PC-9 (cell line): ENCODE results near the gene PTPRM. TPM values are rescaled to one million over a fixed set of nuclear protein-coding genes. Genes with fewer than 3 reads are reported as not detected.
A peak's percentile ranks its signal among the peaks of the same experiment; 100 is the strongest.

ENCODE experiments used
- BruUV-seq: library from RNA; stranded (reverse); fragments of 400-500 nt; replicated peaks from 2 replicates; lab custom pipeline; 2021; lab: Mats Ljungman, UMichigan
- CTCF ChIA-PET: fragments of 300-600 bp; sonication (Branson Sonifier 250); formaldehyde crosslinking; loops from one replicate; lab custom pipeline; 2022; ENCODE audit warnings: antibody characterized with exemption; lab: Charles Lee
- POLR2A ChIA-PET: fragments of 300-600 bp; sonication (Branson Sonifier 250); formaldehyde crosslinking; loops from one replicate; lab custom pipeline; 2022; ENCODE audit warnings: antibody characterized with exemption; ENCODE audit not compliant: unreplicated experiment; lab: Charles Lee
- DNase-seq, 2 experiments: peaks; one replicate each; pipeline versions ENCODE4 v3.0.0 to v3.0.0-alpha.2; 2015 to 2022; ENCODE audit warnings: mixed read lengths in 1 of 2
- H2AFZ ChIP-seq: fragments of 200-600 bp; sonication (generic); 2 replicates; pipeline ENCODE4 v1.8.1; 2017; ENCODE audit warnings: antibody characterized with exemption
- H3F3A ChIP-seq: fragments of 200-600 bp; sonication (generic); 2 replicates; pipeline ENCODE4 v1.8.1; 2017; ENCODE audit warnings: antibody characterized with exemption, mild to moderate bottlenecking, low read depth; ENCODE audit not compliant: insufficient read depth
- H3K27ac ChIP-seq: fragments of 200-600 bp; sonication (generic); 2 replicates; pipeline ENCODE4 v1.6.1; 2016; ENCODE audit warnings: mixed run types
- H3K27me3 ChIP-seq: fragments of 200-600 bp; sonication (generic); 2 replicates; pipeline ENCODE4 v1.6.1; 2016; ENCODE audit warnings: low read depth, mixed run types; ENCODE audit not compliant: insufficient read depth
- H3K36me3 ChIP-seq: fragments of 200-600 bp; sonication (generic); 2 replicates; pipeline ENCODE4 v1.6.1; 2016; ENCODE audit warnings: low read depth, mixed run types
- H3K4me1 ChIP-seq: fragments of 200-600 bp; sonication (generic); replicated peaks from 2 replicates; pipeline ENCODE4 v1.6.1; 2016; ENCODE audit warnings: mixed run types; ENCODE audit not compliant: insufficient read depth
- H3K4me2 ChIP-seq: fragments of 200-600 bp; sonication (generic); 2 replicates; pipeline ENCODE4 v1.6.1; 2017; ENCODE audit warnings: mixed run types
- H3K4me3 ChIP-seq: fragments of 200-600 bp; sonication (generic); 2 replicates; pipeline ENCODE4 v1.6.1; 2016; ENCODE audit warnings: mixed run types
- H3K79me2 ChIP-seq: fragments of 200-600 bp; sonication (generic); 2 replicates; pipeline ENCODE4 v1.6.1; 2017; ENCODE audit warnings: low read depth, mixed run types
- H3K9me2 ChIP-seq: fragments of 200-600 bp; sonication (generic); 2 replicates; pipeline ENCODE4 v1.8.1; 2017; ENCODE audit warnings: mild to moderate bottlenecking; ENCODE audit not compliant: insufficient read depth
- H3K9me3 ChIP-seq: fragments of 200-600 bp; sonication (generic); 2 replicates; pipeline ENCODE4 v1.8.1; 2016; ENCODE audit warnings: low read depth; ENCODE audit not compliant: insufficient read depth
- H4K20me1 ChIP-seq: fragments of 200-600 bp; sonication (generic); 2 replicates; pipeline ENCODE4 v1.8.1; 2017; ENCODE audit not compliant: insufficient read depth
- EZH2 ChIP-seq: fragments of 200-600 bp; sonication (generic); IDR thresholded peaks from 2 replicates; pipeline ENCODE4 v1.8.0; 2017; ENCODE audit warnings: antibody characterized with exemption, low read depth
- intact Hi-C: fragments of 100-400 bp; cut with micrococcal nuclease; formaldehyde crosslinking; loops from one replicate; pipeline ENCODE4 v1.10.0; 2022; ENCODE audit not compliant: unreplicated experiment
- total RNA-seq: library from RNA; stranded (reverse); gene quantifications from 2 replicates; pipeline ENCODE4 v1.2.3, GENCODE V29; 2021
- TF ChIP-seq, protein P1 (sequence below): fragments of 200-600 bp; sonication (generic); conservative IDR thresholded peaks from 2 replicates; pipeline ENCODE4 v1.6.1; 2017; ENCODE audit warnings: mixed run types, antibody characterized with exemption, mild to moderate bottlenecking, moderate library complexity

PTPRM gene
- total RNA-seq, 1 experiment from 2014 or later, result 32.5 TPM

DNA sequence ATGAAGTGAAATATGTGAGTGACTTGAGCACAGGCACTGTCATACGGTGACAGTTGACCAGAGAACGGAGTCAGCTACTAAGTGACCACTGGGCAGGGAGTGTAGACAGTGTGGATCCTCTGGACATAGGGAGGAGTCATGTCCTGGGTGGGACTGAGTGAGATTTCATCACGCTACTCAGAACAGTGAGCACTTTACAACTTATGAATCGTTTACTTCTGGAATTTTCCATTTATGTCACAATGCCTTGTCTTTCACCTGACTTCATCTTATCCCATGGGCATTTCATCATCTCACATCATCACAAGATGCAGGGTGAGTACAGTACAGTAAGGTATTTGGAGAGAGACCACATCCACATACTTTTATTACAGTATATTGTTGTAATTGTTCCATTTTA lies 29.0 kb downstream of the PTPRM start:
- Histone ChIP-seq H3F3A (no peaks in the 10 kb centered on the region; the same call in 1 of the 2 replicates), H3K79me2 (no peaks in the 10 kb centered on the region), H3K4me1 (no peaks in the 10 kb centered on the region), H4K20me1 (no peaks in the 10 kb centered on the region; the same call in 1 of the 2 replicates), H3K9me2 (no peaks in the 10 kb centered on the region), H3K4me2 (no peak overlapping the region), H3K27me3 (no peaks in the 10 kb centered on the region), H3K4me3 (no peak overlapping the region), H3K36me3 (no peaks in the 10 kb centered on the region), H3K9me3 (no peaks in the 10 kb centered on the region), H2AFZ (no peak overlapping the region), H3K27ac (no peak overlapping the region)
- intact Hi-C loops, result no loop called here
- TF ChIP-seq, protein P1, sequence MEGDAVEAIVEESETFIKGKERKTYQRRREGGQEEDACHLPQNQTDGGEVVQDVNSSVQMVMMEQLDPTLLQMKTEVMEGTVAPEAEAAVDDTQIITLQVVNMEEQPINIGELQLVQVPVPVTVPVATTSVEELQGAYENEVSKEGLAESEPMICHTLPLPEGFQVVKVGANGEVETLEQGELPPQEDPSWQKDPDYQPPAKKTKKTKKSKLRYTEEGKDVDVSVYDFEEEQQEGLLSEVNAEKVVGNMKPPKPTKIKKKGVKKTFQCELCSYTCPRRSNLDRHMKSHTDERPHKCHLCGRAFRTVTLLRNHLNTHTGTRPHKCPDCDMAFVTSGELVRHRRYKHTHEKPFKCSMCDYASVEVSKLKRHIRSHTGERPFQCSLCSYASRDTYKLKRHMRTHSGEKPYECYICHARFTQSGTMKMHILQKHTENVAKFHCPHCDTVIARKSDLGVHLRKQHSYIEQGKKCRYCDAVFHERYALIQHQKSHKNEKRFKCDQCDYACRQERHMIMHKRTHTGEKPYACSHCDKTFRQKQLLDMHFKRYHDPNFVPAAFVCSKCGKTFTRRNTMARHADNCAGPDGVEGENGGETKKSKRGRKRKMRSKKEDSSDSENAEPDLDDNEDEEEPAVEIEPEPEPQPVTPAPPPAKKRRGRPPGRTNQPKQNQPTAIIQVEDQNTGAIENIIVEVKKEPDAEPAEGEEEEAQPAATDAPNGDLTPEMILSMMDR, result no peak
- TF ChIP-seq EZH2, result no peak
- BruUV-seq, result no TSS peak
- ChIA-PET CTCF (no interaction called here), POLR2A (interaction anchor here (0.6 kb wide), 1 partner anchor 388 kb away, joined by 3 read pairs; no protein-coding TSS in a partner anchor)
- DNase-seq, result no peak

DNA sequence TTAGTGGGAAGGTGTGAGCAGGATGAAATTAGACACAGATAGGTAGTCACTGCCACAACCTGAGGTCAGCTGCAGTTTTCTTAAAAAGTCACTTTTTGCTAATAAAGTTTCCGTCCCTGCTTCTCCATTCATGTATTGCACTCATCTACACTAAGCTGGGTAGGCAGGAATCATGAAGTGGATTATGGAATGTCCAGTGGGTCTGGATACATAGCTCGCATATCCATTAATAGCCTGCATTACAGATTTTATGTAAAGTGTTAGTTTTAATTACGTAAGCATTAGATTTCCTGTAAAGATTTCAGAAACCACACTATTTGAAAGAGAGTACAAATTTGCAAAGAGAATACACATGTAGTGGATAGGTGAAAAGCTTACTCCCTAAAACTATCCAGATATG lies 30.4 kb downstream of the PTPRM start:
- no peaks in the 10 kb centered on the region for H3K27me3 ChIP-seq
- no peak overlapping the region for H3K27ac ChIP-seq
- H4K20me1 ChIP-seq, result no peaks in the 10 kb centered on the region; the same call in 1 of the 2 replicates
- POLR2A ChIA-PET, result interaction anchor here (0.6 kb wide), 1 partner anchor 1018 kb away, joined by 5 read pairs; no protein-coding TSS in a partner anchor
- no peaks in the 10 kb centered on the region for H3K9me3 ChIP-seq
- BruUV-seq, result no TSS peak
- H2AFZ ChIP-seq, result no peak overlapping the region
- CTCF ChIA-PET, result no interaction called here
- no peak for DNase-seq
- no peak overlapping the region for H3K4me2 ChIP-seq
- intact Hi-C loops, result no loop called here
- no peaks in the 10 kb centered on the region for H3K36me3 ChIP-seq
- no peak overlapping the region for H3K4me3 ChIP-seq
- no peaks in the 10 kb centered on the region for H3K4me1 ChIP-seq
- no peak for TF ChIP-seq EZH2
- TF ChIP-seq, protein P1, result no peak
- no peaks in the 10 kb centered on the region for H3K79me2 ChIP-seq
- no peaks in the 10 kb centered on the region for H3K9me2 ChIP-seq
- no peaks in the 10 kb centered on the region; the same call in 1 of the 2 replicates for H3F3A ChIP-seq

DNA sequence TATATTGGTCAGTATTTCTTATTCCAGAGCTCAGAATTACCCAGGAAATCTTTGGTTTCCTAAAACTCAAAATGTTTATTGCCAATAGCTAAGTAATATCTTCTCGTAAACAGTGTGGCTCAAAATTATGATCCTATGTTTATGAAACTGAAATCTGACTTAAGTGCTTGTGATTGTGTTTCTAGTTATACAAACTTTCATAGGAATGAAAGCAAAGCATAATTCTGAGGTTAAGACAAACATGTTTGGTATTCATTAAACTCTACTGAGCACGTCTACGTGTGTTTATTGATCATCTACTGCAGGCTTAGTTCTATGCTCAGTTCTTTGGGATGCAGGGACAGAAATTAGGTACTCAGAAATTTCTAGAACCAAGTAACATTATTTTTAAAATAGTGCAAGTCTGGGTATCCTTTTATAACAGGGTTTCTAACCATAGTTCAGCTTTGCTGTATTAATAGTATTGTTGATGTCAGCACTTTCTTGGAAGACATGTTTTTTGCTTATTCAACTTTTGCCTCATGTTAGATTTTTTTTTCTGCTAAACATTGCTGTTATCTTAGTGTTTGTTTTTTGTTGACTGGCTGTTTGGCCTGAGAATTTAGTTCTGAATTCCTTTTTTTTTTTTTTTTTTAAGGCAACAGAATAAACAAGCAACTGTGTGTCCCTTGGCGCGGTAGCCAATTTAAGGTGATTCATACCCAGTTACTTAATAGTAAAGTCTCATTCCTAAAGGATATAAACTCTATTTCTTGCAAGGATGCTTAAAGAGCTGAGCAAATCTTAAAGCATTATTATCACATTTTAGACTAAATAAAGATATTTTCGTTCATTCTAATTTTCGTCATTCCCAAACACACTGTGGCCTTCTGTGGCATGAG lies 31.3 kb downstream of the PTPRM start:
- Histone ChIP-seq H3K9me2 (no peaks in the 10 kb centered on the region), H3F3A (no peaks in the 10 kb centered on the region; the same call in 1 of the 2 replicates), H3K9me3 (no peaks in the 10 kb centered on the region), H3K4me1 (no peaks in the 10 kb centered on the region), H3K4me3 (no peak overlapping the region), H3K27me3 (no peaks in the 10 kb centered on the region), H3K27ac (no peak overlapping the region), H3K4me2 (no peak overlapping the region), H3K79me2 (no peaks in the 10 kb centered on the region), H4K20me1 (no peaks in the 10 kb centered on the region; the same call in 1 of the 2 replicates), H2AFZ (no peak overlapping the region), H3K36me3 (no peaks in the 10 kb centered on the region)
- TF ChIP-seq, protein P1, result no peak
- no peak for TF ChIP-seq EZH2
- peak in 1 of 2 experiments; percentile 38 for DNase-seq
- no TSS peak for BruUV-seq
- intact Hi-C loops, result no loop called here
- ChIA-PET POLR2A (interaction anchor here (0.6 kb wide), 1 partner anchor 1018 kb away, joined by 5 read pairs; no protein-coding TSS in a partner anchor), CTCF (no interaction called here)
